ENCODE data around the gene IDH2.

IDH2 gene

DNA sequence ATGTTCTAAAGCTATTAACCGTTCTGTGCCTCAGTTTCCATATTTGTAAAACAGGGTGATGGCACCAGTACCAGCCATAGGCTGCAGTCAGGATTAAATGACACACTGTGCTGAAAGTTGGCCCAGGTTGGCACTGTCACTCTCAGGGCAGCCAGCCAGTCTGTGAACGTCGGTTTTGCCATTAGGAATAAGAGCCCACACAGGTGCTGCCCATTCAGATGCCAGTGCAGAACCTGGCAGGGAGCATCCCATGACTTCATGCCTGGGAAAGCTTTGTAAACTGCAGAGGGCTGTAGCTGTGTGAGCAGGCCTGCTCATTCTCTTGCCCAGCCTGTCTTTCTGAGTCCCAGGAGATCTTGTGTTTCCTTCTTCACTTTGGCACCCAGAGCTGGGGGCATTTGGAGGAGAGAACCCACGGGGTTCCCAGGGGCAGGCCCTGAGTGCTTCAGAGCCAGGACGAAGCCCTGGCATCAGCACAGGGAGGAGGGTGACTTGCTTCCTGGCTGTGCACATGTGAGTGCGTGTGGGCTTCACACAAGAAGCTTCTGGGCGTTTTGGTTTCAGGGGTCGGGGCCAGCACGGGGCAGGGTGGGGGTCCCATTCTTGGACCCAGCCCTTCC is 54.2 kb downstream of the IDH2 start:
- Histone ChIP-seq H2BK5ac (ENCODE audit: low read length) (no peak overlapping the region), H3K4me1 (ENCODE audit: control insufficient read depth, low read depth, low read length) (no peaks in the 10 kb centered on the region), H2BK15ac (replicated peaks; ENCODE audit: low read depth) (no peak overlapping the region), H4K5ac (ENCODE audit: low read length) (no peak overlapping the region), H3K56ac (ENCODE audit: low read length) (no peak overlapping the region), H3K18ac (ENCODE audit: low read length) (no peak overlapping the region), H3K79me2 (ENCODE audit: control insufficient read depth, insufficient read depth, low read length) (peaks cover 7% of the 10 kb centered on the region), H2AK5ac (ENCODE audit: low read length) (no peak overlapping the region), H3K4me3 (ENCODE audit: low read length) (no peak overlapping the region), H3K79me1 (ENCODE audit: low read length) (peaks cover 47% of the 10 kb centered on the region), H3K36me3 (ENCODE audit: control insufficient read depth, insufficient read depth, low read length) (no peaks in the 10 kb centered on the region), H4K8ac (ENCODE audit: low read depth, low read length) (no peak overlapping the region), H3K9ac (ENCODE audit: low read length) (no peak overlapping the region), H3K23ac (ENCODE audit: low read length) (no peak overlapping the region), H3K27ac (ENCODE audit: low read depth, low read length) (no peak overlapping the region), H2BK120ac (ENCODE audit: low read depth, low read length) (no peak overlapping the region), H3K4me2 (ENCODE audit: low read length) (no peak overlapping the region), H3K4ac (ENCODE audit: low read depth, low read length) (no peak overlapping the region), H3K27me3 (ENCODE audit: insufficient read depth, low read length, poor library complexity) (no peaks in the 10 kb centered on the region)
- no peak for DNase-seq
- WGBS (ENCODE audit: extremely low coverage, insufficient coverage, low lambda C conversion rate): no CpG with 5 or more reads among the region's 9 CpGs

DNA sequence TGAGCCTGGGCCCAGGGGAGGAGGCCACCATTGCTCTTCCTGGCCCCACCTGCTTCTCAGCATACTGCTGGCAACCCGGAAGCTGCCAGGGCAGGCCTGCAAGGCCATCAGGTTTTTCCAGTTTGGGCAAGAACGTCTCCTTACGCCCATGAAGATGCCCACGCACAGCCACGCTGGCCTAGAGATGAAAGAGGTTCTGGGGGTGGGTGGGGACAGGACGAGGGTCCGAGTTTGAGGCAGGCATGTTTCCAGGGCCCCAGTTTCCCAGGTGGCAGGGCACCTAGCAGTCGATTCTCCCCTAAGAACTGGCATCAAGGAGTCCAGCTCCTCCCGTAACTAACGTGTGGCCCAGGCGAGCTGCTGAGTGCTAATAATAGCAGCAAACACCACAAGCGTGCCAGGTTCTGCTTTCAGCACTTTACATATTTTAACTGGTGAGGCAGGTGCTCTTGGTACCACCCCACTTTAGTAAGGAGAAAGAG is 55.3 kb downstream of the IDH2 start:
- no peak overlapping the region for H3K9ac ChIP-seq (ENCODE audit: low read length)
- no peaks in the 10 kb centered on the region for H3K36me3 ChIP-seq (ENCODE audit: control insufficient read depth, insufficient read depth, low read length)
- H3K79me1 ChIP-seq (ENCODE audit: low read length): peaks cover 50% of the 10 kb centered on the region
- WGBS (ENCODE audit: extremely low coverage, insufficient coverage, low lambda C conversion rate): no CpG with 5 or more reads among the region's 12 CpGs
- H3K23ac ChIP-seq (ENCODE audit: low read length): no peak overlapping the region
- no peak overlapping the region for H3K27ac ChIP-seq (ENCODE audit: low read depth, low read length)
- H2BK15ac ChIP-seq (replicated peaks; ENCODE audit: low read depth): no peak overlapping the region
- H3K27me3 ChIP-seq (ENCODE audit: insufficient read depth, low read length, poor library complexity): no peaks in the 10 kb centered on the region
- H3K79me2 ChIP-seq (ENCODE audit: control insufficient read depth, insufficient read depth, low read length): peaks cover 10% of the 10 kb centered on the region
- no peak overlapping the region for H3K18ac ChIP-seq (ENCODE audit: low read length)
- no peak overlapping the region for H3K4me2 ChIP-seq (ENCODE audit: low read length)
- no peak overlapping the region for H3K4ac ChIP-seq (ENCODE audit: low read depth, low read length)
- H2AK5ac ChIP-seq (ENCODE audit: low read length): no peak overlapping the region
- no peak overlapping the region for H3K4me3 ChIP-seq (ENCODE audit: low read length)
- no peak overlapping the region for H3K56ac ChIP-seq (ENCODE audit: low read length)
- no peak overlapping the region for H2BK5ac ChIP-seq (ENCODE audit: low read length)
- no peak overlapping the region for H2BK120ac ChIP-seq (ENCODE audit: low read depth, low read length)
- no peak for DNase-seq
- no peak overlapping the region for H4K8ac ChIP-seq (ENCODE audit: low read depth, low read length)
- H3K4me1 ChIP-seq (ENCODE audit: control insufficient read depth, low read depth, low read length): peaks cover 2% of the 10 kb centered on the region
- no peak overlapping the region for H4K5ac ChIP-seq (ENCODE audit: low read length)

GRCh38 chr15:90046289-90046688 is 56.0 kb downstream of the IDH2 start:
- no CpG with 5 or more reads among the region's 7 CpGs for WGBS (ENCODE audit: extremely low coverage, insufficient coverage, low lambda C conversion rate)
- no peak overlapping the region for H2BK5ac ChIP-seq (ENCODE audit: low read length)

GRCh38 chr15:90044916-90045371 is 57.3 kb downstream of the IDH2 start:
- no CpG with 5 or more reads among the region's 4 CpGs for WGBS (ENCODE audit: extremely low coverage, insufficient coverage, low lambda C conversion rate)
- H4K8ac ChIP-seq (ENCODE audit: low read depth, low read length): no peak overlapping the region

More at GRCh38 chr15:90046289-90046688, 56.0 kb downstream of the IDH2 start:
- H4K8ac ChIP-seq (ENCODE audit: low read depth, low read length): no peak overlapping the region
- no peaks in the 10 kb centered on the region for H3K27me3 ChIP-seq (ENCODE audit: insufficient read depth, low read length, poor library complexity)
- no peak overlapping the region for H2AK5ac ChIP-seq (ENCODE audit: low read length)
- H3K23ac ChIP-seq (ENCODE audit: low read length): no peak overlapping the region
- H3K4me2 ChIP-seq (ENCODE audit: low read length): no peak overlapping the region
- H3K9ac ChIP-seq (ENCODE audit: low read length): no peak overlapping the region
- H3K79me1 ChIP-seq (ENCODE audit: low read length): peaks cover 49% of the 10 kb centered on the region
- H4K5ac ChIP-seq (ENCODE audit: low read length): no peak overlapping the region
- H3K79me2 ChIP-seq (ENCODE audit: control insufficient read depth, insufficient read depth, low read length): peaks cover 12% of the 10 kb centered on the region
- peaks cover 2% of the 10 kb centered on the region for H3K4me1 ChIP-seq (ENCODE audit: control insufficient read depth, low read depth, low read length)
- H2BK15ac ChIP-seq (replicated peaks; ENCODE audit: low read depth): no peak overlapping the region
- no peaks in the 10 kb centered on the region for H3K36me3 ChIP-seq (ENCODE audit: control insufficient read depth, insufficient read depth, low read length)
- DNase-seq: no peak
- H2BK120ac ChIP-seq (ENCODE audit: low read depth, low read length): no peak overlapping the region
- no peak overlapping the region for H3K4me3 ChIP-seq (ENCODE audit: low read length)
- no peak overlapping the region for H3K18ac ChIP-seq (ENCODE audit: low read length)
- no peak overlapping the region for H3K4ac ChIP-seq (ENCODE audit: low read depth, low read length)
- H3K27ac ChIP-seq (ENCODE audit: low read depth, low read length): no peak overlapping the region
- H3K56ac ChIP-seq (ENCODE audit: low read length): no peak overlapping the region

GRCh38 chr15:90044191-90044590 is 58.1 kb downstream of the IDH2 start:
- no CpG with 5 or more reads among the region's 14 CpGs for WGBS (ENCODE audit: extremely low coverage, insufficient coverage, low lambda C conversion rate)
- H3K4me1 ChIP-seq (ENCODE audit: control insufficient read depth, low read depth, low read length): peaks cover 2% of the 10 kb centered on the region

More at GRCh38 chr15:90044916-90045371, 57.3 kb downstream of the IDH2 start:
- Histone ChIP-seq H3K27me3 (ENCODE audit: insufficient read depth, low read length, poor library complexity) (no peaks in the 10 kb centered on the region), H2AK5ac (ENCODE audit: low read length) (no peak overlapping the region), H3K27ac (ENCODE audit: low read depth, low read length) (no peak overlapping the region), H3K79me2 (ENCODE audit: control insufficient read depth, insufficient read depth, low read length) (peaks cover 10% of the 10 kb centered on the region), H2BK120ac (ENCODE audit: low read depth, low read length) (no peak overlapping the region), H2BK5ac (ENCODE audit: low read length) (no peak overlapping the region), H3K4me1 (ENCODE audit: control insufficient read depth, low read depth, low read length) (peaks cover 2% of the 10 kb centered on the region), H3K23ac (ENCODE audit: low read length) (no peak overlapping the region), H4K5ac (ENCODE audit: low read length) (no peak overlapping the region), H3K18ac (ENCODE audit: low read length) (no peak overlapping the region), H3K4me2 (ENCODE audit: low read length) (no peak overlapping the region), H3K4me3 (ENCODE audit: low read length) (no peak overlapping the region), H3K9ac (ENCODE audit: low read length) (no peak overlapping the region), H3K56ac (ENCODE audit: low read length) (no peak overlapping the region), H3K36me3 (ENCODE audit: control insufficient read depth, insufficient read depth, low read length) (no peaks in the 10 kb centered on the region), H3K4ac (ENCODE audit: low read depth, low read length) (no peak overlapping the region), H2BK15ac (replicated peaks; ENCODE audit: low read depth) (no peak overlapping the region), H3K79me1 (ENCODE audit: low read length) (peaks cover 45% of the 10 kb centered on the region)
- DNase-seq: no peak

More at GRCh38 chr15:90044191-90044590, 58.1 kb downstream of the IDH2 start:
- Histone ChIP-seq H3K27me3 (ENCODE audit: insufficient read depth, low read length, poor library complexity) (no peaks in the 10 kb centered on the region), H3K36me3 (ENCODE audit: control insufficient read depth, insufficient read depth, low read length) (no peaks in the 10 kb centered on the region), H3K23ac (ENCODE audit: low read length) (no peak overlapping the region), H3K4ac (ENCODE audit: low read depth, low read length) (no peak overlapping the region), H2AK5ac (ENCODE audit: low read length) (no peak overlapping the region), H2BK5ac (ENCODE audit: low read length) (no peak overlapping the region), H4K8ac (ENCODE audit: low read depth, low read length) (no peak overlapping the region), H3K4me2 (ENCODE audit: low read length) (no peak overlapping the region), H3K56ac (ENCODE audit: low read length) (no peak overlapping the region), H3K9ac (ENCODE audit: low read length) (no peak overlapping the region), H3K4me3 (ENCODE audit: low read length) (no peak overlapping the region), H2BK120ac (ENCODE audit: low read depth, low read length) (no peak overlapping the region), H4K5ac (ENCODE audit: low read length) (no peak overlapping the region), H3K18ac (ENCODE audit: low read length) (no peak overlapping the region), H3K27ac (ENCODE audit: low read depth, low read length) (no peak overlapping the region), H3K79me1 (ENCODE audit: low read length) (peaks cover 40% of the 10 kb centered on the region), H3K79me2 (ENCODE audit: control insufficient read depth, insufficient read depth, low read length) (peaks cover 8% of the 10 kb centered on the region), H2BK15ac (replicated peaks; ENCODE audit: low read depth) (no peak overlapping the region)
- no peak for DNase-seq
